Liver (tissue), 3 donors: ENCODE data around the gene MYO16.

Experiments used
- ATF3 ChIP-seq: IDR thresholded peaks from 2 replicates; pipeline ENCODE4 v1.6.1; 2016; ENCODE audit warnings: antibody characterized with exemption
- CTCF ChIP-seq: fragments of 150-350 bp; IDR thresholded peaks from 2 replicates; pipeline ENCODE4 v1.5.1; 2017; ENCODE audit warnings: improper control_type of control experiment, low read depth, low read length; ENCODE audit not compliant: missing input control
- JUND ChIP-seq, 2 donors: IDR thresholded peaks; 2 replicates each; pipeline ENCODE4 v1.6.1; 2016; ENCODE audit warnings: antibody characterized with exemption in 2 of 2
- MAX ChIP-seq: IDR thresholded peaks from 2 replicates; pipeline ENCODE4 v1.6.1; 2016; ENCODE audit warnings: antibody characterized with exemption
- RAD21 ChIP-seq, 2 donors: IDR thresholded peaks; 2 replicates each; pipeline ENCODE4 v1.6.1; 2016; ENCODE audit warnings: antibody characterized with exemption in 2 of 2, mild to moderate bottlenecking in 2 of 2
- SP1 ChIP-seq: IDR thresholded peaks from 2 replicates; pipeline ENCODE4 v1.6.1; 2018; ENCODE audit warnings: antibody characterized with exemption, mild to moderate bottlenecking
- YY1 ChIP-seq: IDR thresholded peaks from 2 replicates; pipeline ENCODE4 v1.6.1; 2016; ENCODE audit warnings: antibody characterized with exemption, mild to moderate bottlenecking
- ZBTB33 ChIP-seq: IDR thresholded peaks from 2 replicates; pipeline ENCODE4 v1.6.1; 2016; ENCODE audit warnings: antibody characterized with exemption
- donor health status: healthy.
- donor health status: healthy.

GRCh38 chr13:108834193-108834592 lies 204.8 kb downstream of the MYO16 start:
- TF ChIP-seq YY1 (no peak), CTCF (no peak), ATF3 (no peak), ZBTB33 (no peak), MAX (no peak), JUND (IDR thresholded peaks at IDR 0.05) (no peak), RAD21 (IDR thresholded peaks at IDR 0.05) (no peak), SP1 (no peak)
